Endometrial microvascular endothelial cells (primary cell): ENCODE data around the gene SPINK1. TPM values are rescaled to one million over a fixed set of nuclear protein-coding genes. Genes with fewer than 3 reads are reported as not detected.

Source experiments
- in situ Hi-C: cut with HindIII; loops from 2 replicates; pipeline ENCODE4 v1.10.0; 2017; ENCODE audit warnings: low sequenced_read_pairs, low pct_unique_long_range_greater_than_20kb; ENCODE audit errors: inconsistent ontology term
- total RNA-seq: library from RNA; depleted of rRNA; stranded (reverse); fragments of >200 nt; gene quantifications from one replicate; pipeline ENCODE4 v1.2.3, GENCODE V29; 2015; ENCODE audit errors: inconsistent ontology term

The SPINK1 gene
- total RNA-seq, 1 donor from 2014 or later: not detected

DNA sequence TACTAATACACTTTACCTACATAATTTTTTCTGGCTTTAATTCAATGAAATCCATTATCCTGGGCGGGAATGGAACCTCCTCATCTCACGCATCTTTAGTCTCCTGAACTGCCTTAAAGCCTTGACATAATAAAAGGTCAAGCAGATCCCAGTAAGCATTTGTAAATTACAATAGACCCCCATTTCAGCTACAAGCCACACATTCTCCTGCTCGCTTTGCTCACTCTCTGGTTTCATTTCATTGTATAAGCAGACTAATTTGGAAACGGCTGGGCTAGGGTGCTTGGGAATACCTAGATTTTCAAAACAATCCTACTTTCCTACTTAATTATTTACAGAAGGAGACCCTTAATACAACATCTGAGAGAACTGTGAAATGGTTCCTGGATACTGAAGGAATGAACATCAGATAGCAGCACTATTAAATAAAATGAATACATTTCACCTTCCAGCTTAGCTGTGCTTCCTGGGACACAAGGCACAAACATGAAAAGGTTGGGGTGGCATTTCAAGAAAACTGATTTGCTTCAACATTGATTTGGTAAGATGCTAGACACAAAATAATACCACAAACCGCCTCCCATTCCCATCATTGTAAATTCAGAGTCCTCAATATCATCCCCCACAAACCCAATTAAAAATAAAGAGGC is 50.4 kb downstream of the SPINK1 start:
- in situ Hi-C loops: no loop called here

GRCh38 chr5:147779694-147780093 is 51.8 kb downstream of the SPINK1 start:
- in situ Hi-C loops: no loop called here

GRCh38 chr5:147776989-147777388 is 54.5 kb downstream of the SPINK1 start:
- in situ Hi-C loops: no loop called here

Other genes starting within 250 kb of the SPINK1 start
- gene JAKMIP2, start 48.9 kb downstream of the SPINK1 start, total RNA-seq: not detected
- not detected for gene SCGB3A2, start 47.0 kb upstream of the SPINK1 start, total RNA-seq
- not detected for gene C5orf46, start 74.9 kb upstream of the SPINK1 start, total RNA-seq
- gene SPINK5, start 232.3 kb upstream of the SPINK1 start, total RNA-seq: not detected